HepG2 (cell line): Measurements from ENCODE around the gene SKIC2. TPM values are rescaled to one million over a fixed set of nuclear protein-coding genes. Genes with fewer than 3 reads are reported as not detected.
A peak's percentile ranks its signal among the peaks of the same experiment; 100 is the strongest.

Source experiments
- ASH2L ChIP-seq: fragments of 300-600, 200-600 bp; sonication (generic); IDR thresholded peaks from 2 replicates; pipeline ENCODE4 v1.7.0; 2017; ENCODE audit warnings: low read depth, mild to moderate bottlenecking, moderate library complexity, mixed read lengths, low read length; ENCODE audit not compliant: insufficient read length
- CBX2 ChIP-seq, 2 experiments: fragments of 200-600 bp in 1 of 2; sonication (generic); formaldehyde crosslinking in 1 of 2; IDR thresholded peaks; 2 replicates each; pipeline versions ENCODE4 v1.7.0 to v1.8.1; 2018 to 2022; ENCODE audit warnings: low read depth in 2 of 2, low read length in 1 of 2, mild to moderate bottlenecking in 1 of 2, missing genetic modification reagents in 1 of 2
- CTCF ChIP-seq: sonication (generic); formaldehyde crosslinking; IDR thresholded peaks from 2 replicates; pipeline ENCODE4 v1.5.0; 2020; ENCODE audit warnings: mild to moderate bottlenecking, missing genetic modification reagents, moderate library complexity
- HNRNPH1 ChIP-seq: fragments of 200-400 bp; formaldehyde crosslinking; optimal IDR thresholded peaks from 2 replicates; pipeline ENCODE3; 2017; ENCODE audit warnings: mild to moderate bottlenecking, low read depth, low read length
- KDM4B ChIP-seq: sonication (generic); formaldehyde crosslinking; IDR thresholded peaks from 2 replicates; pipeline ENCODE4 v1.4.0; 2020; ENCODE audit warnings: missing genetic modification reagents
- NRL ChIP-seq: sonication (generic); formaldehyde crosslinking; IDR thresholded peaks from 2 replicates; pipeline ENCODE4 v1.5.0; 2020; ENCODE audit warnings: missing genetic modification reagents, mild to moderate bottlenecking, moderate library complexity, borderline replicate concordance
- POLR2G ChIP-seq: fragments of 200-400 bp; formaldehyde crosslinking; IDR thresholded peaks from 2 replicates; pipeline ENCODE4 v1.6.1; 2018; ENCODE audit warnings: mild to moderate bottlenecking, low read depth, low read length, moderate library complexity
- SAP130 ChIP-seq: IDR thresholded peaks from 2 replicates; pipeline ENCODE4 v1.6.1; 2016; ENCODE audit warnings: low read depth
- SIX4 ChIP-seq: sonication (generic); formaldehyde crosslinking; IDR thresholded peaks from 2 replicates; pipeline ENCODE4 v1.4.0; 2020; ENCODE audit warnings: missing genetic modification reagents
- SMAD3 ChIP-seq: sonication (generic); formaldehyde crosslinking; IDR thresholded peaks from 2 replicates; pipeline ENCODE4 v1.4.0; 2020; ENCODE audit warnings: missing genetic modification reagents
- SMYD3 ChIP-seq: sonication (generic); formaldehyde crosslinking; IDR thresholded peaks from 2 replicates; pipeline ENCODE4 v1.8.1; 2023; ENCODE audit warnings: mild to moderate bottlenecking, missing genetic modification reagents
- SRY ChIP-seq: sonication (generic); formaldehyde crosslinking; IDR thresholded peaks from 2 replicates; pipeline ENCODE4 v1.8.0; 2022; ENCODE audit warnings: mild to moderate bottlenecking, missing genetic modification reagents
- SSRP1 ChIP-seq: IDR thresholded peaks from 2 replicates; pipeline ENCODE4 v1.6.1; 2016; ENCODE audit warnings: control low read depth
- ZNF234 ChIP-seq: sonication (generic); formaldehyde crosslinking; conservative IDR thresholded peaks from 2 replicates; pipeline ENCODE4 v1.5.1; 2020; ENCODE audit warnings: mild to moderate bottlenecking, missing genetic modification reagents
- ZNF552 ChIP-seq: sonication (generic); formaldehyde crosslinking; IDR thresholded peaks from 2 replicates; pipeline ENCODE4 v1.9.0; 2022; ENCODE audit warnings: missing genetic modification reagents, mild to moderate bottlenecking, borderline replicate concordance
- ZNF607 ChIP-seq: sonication (generic); formaldehyde crosslinking; IDR thresholded peaks from 2 replicates; pipeline ENCODE4 v1.5.1; 2020; ENCODE audit warnings: missing genetic modification reagents, mild to moderate bottlenecking, borderline replicate concordance
- ZNF740 ChIP-seq: sonication (generic); formaldehyde crosslinking; IDR thresholded peaks from 2 replicates; pipeline ENCODE4 v1.4.0; 2020; ENCODE audit warnings: missing genetic modification reagents
- ZNF746 ChIP-seq: sonication (generic); formaldehyde crosslinking; IDR thresholded peaks from 2 replicates; pipeline ENCODE4 v1.8.0; 2022; ENCODE audit warnings: mild to moderate bottlenecking, missing genetic modification reagents
- ZNF75D ChIP-seq: sonication (generic); formaldehyde crosslinking; IDR thresholded peaks from 2 replicates; pipeline ENCODE4 v1.8.1; 2023; ENCODE audit warnings: missing genetic modification reagents, mild to moderate bottlenecking, borderline replicate concordance
- polyA plus RNA-seq, 8 experiments: library from polyadenylated mRNA; depleted of rRNA in 3 of 8; stranded (reverse) in 7 of 8; unstranded in 1 of 8; fragments of >200 nt; fragmentation: Illumina TruSeq in 4 of 8; extraction: Trizol in 4 of 8; gene quantifications; 2 replicates each; pipeline versions ENCODE4 v1.2.1 to v1.2.3, GENCODE V29; 2011 to 2016; ENCODE audit warnings: low read depth in 4 of 8, missing spikeins in 1 of 8, mixed read lengths in 1 of 8; ENCODE audit not compliant: insufficient read depth in 1 of 8
- total RNA-seq, 5 experiments: library from RNA; depleted of rRNA; stranded (reverse); fragments of >200 nt; fragmentation: Illumina TruSeq; extraction: Trizol; gene quantifications; 2 replicates each; pipeline ENCODE4 v1.2.3, GENCODE V29; 2016; ENCODE audit warnings: low read depth in 1 of 5
- TF ChIP-seq, protein P1 (sequence below): sonication (generic); formaldehyde crosslinking; IDR thresholded peaks from 2 replicates; pipeline ENCODE4 v1.4.0; 2020; ENCODE audit warnings: missing genetic modification reagents, mild to moderate bottlenecking, borderline replicate concordance
- TF ChIP-seq, protein P2 (sequence below): sonication (generic); formaldehyde crosslinking; IDR thresholded peaks from 2 replicates; pipeline ENCODE4 v1.4.0; 2020; ENCODE audit warnings: missing genetic modification reagents, low read depth, mild to moderate bottlenecking, borderline replicate concordance
- TF ChIP-seq, protein P3 (sequence below): sonication (generic); formaldehyde crosslinking; IDR thresholded peaks from 2 replicates; pipeline ENCODE4 v1.4.0; 2020; ENCODE audit warnings: mild to moderate bottlenecking, missing genetic modification reagents

Gene SKIC2
- total and polyA plus RNA-seq, 2 of the 13 experiments (the other 11 are each of a cell fraction or from before 2014, with no cell fraction given) = 67.1 to 68.4 TPM

DNA sequence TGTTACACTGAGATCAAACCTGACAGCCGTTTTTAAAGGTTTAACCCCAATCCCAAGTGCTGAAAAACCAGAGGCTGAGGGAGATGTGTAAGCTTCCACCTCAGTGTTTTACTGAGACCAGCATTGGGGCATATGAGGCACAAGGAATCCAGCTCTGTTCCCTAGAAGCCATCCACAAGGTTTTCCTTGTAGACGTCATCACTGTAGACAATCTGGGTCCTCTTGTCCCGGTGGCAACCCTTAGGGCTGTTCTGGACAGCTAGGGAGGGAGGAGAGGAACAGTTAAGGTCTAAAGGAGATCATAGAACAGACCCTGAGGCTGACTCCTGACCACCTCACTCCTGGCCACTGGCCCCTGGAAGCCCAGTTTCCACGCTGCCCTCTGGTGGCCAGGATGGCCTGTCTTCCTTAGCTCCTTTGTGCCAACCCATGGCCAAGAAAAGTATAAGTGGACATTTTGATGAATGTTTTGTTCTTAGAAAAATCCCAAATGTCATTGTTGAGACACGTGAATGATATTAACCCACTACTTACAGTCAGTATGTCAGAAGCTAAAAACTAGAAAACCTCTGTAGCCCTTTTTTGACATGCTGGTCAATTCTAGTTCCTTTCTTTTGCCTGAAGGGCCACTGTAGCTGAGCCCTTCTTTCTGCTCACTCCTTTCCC, 6.7 kb upstream of the SKIC2 start (continued):
- TF ChIP-seq ZNF75D (CRISPR knock-in tag) (no peak), ZNF234 (CRISPR knock-in tag) (no peak), ZNF552 (CRISPR knock-in tag) (no peak), HNRNPH1 (no peak), SIX4 (CRISPR knock-in tag) (0 out of 2 replicates have a peak, but pooled peaks have one; percentile 23), POLR2G (peak; percentile 19; the same call in 1 of the 2 replicates), ZNF607 (CRISPR knock-in tag) (no peak), NRL (CRISPR knock-in tag) (no peak), ASH2L (no peak), SMYD3 (CRISPR knock-in tag) (peak; percentile 55; the same call in 1 of the 2 replicates), SSRP1 (peak; percentile 91; the same call in 1 of the 2 replicates), SMAD3 (CRISPR knock-in tag) (peak; percentile 43; the same call in 1 of the 2 replicates), ZNF740 (CRISPR knock-in tag) (no peak), SRY (CRISPR knock-in tag) (no peak), ZNF746 (CRISPR knock-in tag) (no peak), KDM4B (CRISPR knock-in tag) (no peak), CTCF (CRISPR knock-in tag) (peak; percentile 93), CBX2 (IDR thresholded peaks at IDR 0.05; ENCODE audit: low read depth, low read length) (no peak), CBX2 (CRISPR knock-in tag; IDR thresholded peaks at IDR 0.05; ENCODE audit: low read depth) (no peak), SAP130 (CRISPR knock-in tag) (peak; percentile 50)
- TF ChIP-seq, protein P1, sequence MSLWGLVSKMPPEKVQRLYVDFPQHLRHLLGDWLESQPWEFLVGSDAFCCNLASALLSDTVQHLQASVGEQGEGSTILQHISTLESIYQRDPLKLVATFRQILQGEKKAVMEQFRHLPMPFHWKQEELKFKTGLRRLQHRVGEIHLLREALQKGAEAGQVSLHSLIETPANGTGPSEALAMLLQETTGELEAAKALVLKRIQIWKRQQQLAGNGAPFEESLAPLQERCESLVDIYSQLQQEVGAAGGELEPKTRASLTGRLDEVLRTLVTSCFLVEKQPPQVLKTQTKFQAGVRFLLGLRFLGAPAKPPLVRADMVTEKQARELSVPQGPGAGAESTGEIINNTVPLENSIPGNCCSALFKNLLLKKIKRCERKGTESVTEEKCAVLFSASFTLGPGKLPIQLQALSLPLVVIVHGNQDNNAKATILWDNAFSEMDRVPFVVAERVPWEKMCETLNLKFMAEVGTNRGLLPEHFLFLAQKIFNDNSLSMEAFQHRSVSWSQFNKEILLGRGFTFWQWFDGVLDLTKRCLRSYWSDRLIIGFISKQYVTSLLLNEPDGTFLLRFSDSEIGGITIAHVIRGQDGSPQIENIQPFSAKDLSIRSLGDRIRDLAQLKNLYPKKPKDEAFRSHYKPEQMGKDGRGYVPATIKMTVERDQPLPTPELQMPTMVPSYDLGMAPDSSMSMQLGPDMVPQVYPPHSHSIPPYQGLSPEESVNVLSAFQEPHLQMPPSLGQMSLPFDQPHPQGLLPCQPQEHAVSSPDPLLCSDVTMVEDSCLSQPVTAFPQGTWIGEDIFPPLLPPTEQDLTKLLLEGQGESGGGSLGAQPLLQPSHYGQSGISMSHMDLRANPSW = no peak
- TF ChIP-seq, protein P2, sequence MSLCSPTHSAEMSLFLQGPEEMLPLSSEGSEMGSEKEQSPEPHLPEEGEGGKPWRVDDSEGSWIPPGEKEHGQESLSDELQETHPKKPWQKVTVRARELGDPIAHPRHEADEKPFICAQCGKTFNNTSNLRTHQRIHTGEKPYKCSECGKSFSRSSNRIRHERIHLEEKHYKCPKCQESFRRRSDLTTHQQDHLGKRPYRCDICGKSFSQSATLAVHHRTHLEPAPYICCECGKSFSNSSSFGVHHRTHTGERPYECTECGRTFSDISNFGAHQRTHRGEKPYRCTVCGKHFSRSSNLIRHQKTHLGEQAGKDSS (CRISPR knock-in tag) = 0 out of 2 replicates have a peak, but pooled peaks have one; percentile 30
- TF ChIP-seq, protein P3, sequence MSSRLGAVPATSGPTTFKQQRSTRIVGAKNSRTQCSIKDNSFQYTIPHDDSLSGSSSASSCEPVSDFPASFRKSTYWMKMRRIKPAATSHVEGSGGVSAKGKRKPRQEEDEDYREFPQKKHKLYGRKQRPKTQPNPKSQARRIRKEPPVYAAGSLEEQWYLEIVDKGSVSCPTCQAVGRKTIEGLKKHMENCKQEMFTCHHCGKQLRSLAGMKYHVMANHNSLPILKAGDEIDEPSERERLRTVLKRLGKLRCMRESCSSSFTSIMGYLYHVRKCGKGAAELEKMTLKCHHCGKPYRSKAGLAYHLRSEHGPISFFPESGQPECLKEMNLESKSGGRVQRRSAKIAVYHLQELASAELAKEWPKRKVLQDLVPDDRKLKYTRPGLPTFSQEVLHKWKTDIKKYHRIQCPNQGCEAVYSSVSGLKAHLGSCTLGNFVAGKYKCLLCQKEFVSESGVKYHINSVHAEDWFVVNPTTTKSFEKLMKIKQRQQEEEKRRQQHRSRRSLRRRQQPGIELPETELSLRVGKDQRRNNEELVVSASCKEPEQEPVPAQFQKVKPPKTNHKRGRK = no peak
